ENCODE data around the gene CUL1. TPM values are rescaled to one million over a fixed set of nuclear protein-coding genes. Genes with fewer than 3 reads are reported as not detected.

CUL1 gene
- total RNA-seq, 1 experiment from 2014 or later: 72.3 TPM

- Mint-ChIP-seq H3K4me1 (peaks cover 6 to 7% of the 10 kb centered on the region in 2 experiments; a peak in 2 of 4 replicates), H3K9me3 (no peaks in the 10 kb centered on the region), H3K27me3 (ENCODE audit: low read depth) (no peaks in the 10 kb centered on the region), H3K36me3 (ENCODE audit: insufficient read depth in 1 of 3, low read depth in 3 of 3) (peaks cover 30 to 82% (median 81%) of the 10 kb centered on the region in 3 experiments; a peak in 6 of 7 replicates), H3K27ac (peak overlapping the region in 1 of 3 experiments; percentile 62; a peak in 2 of 7 replicates), H3K4me3 (no peak overlapping the region)
- H3K23me2 ChIP-seq (ENCODE audit: insufficient read length, low read depth, low read length, poor library complexity, severe bottlenecking): no peaks in the 10 kb centered on the region
- no peak overlapping the region for H4K5ac ChIP-seq (ENCODE audit: insufficient read length, low read depth, low read length)
- H2BK120ac ChIP-seq (ENCODE audit: low read depth, low read length, poor library complexity, severe bottlenecking): no peak overlapping the region
- H3K56ac ChIP-seq (ENCODE audit: insufficient read length, low read depth, low read length): no peak overlapping the region
- H3K4ac ChIP-seq (ENCODE audit: low read depth, low read length): no peak overlapping the region
- H3T11ph ChIP-seq (ENCODE audit: low read length): no peak overlapping the region
- no peak overlapping the region for H2AK5ac ChIP-seq (ENCODE audit: insufficient read length, low read length)
- H4K8ac ChIP-seq (replicated peaks; ENCODE audit: insufficient read length, low read depth, low read length): no peak overlapping the region
- H3K4me1 ChIP-seq (ENCODE audit: insufficient read depth, low read length): no peaks in the 10 kb centered on the region
- WGBS (ENCODE audit: extremely low coverage, insufficient read length, low lambda C conversion rate): no CpG with 5 or more reads among the region's 3 CpGs
- H4K20me1 ChIP-seq (ENCODE audit: control insufficient read depth, insufficient read depth, insufficient read length): no peaks in the 10 kb centered on the region
- H3K23ac ChIP-seq (ENCODE audit: insufficient read length, low read depth, low read length): no peak overlapping the region
- H3K79me1 ChIP-seq (ENCODE audit: insufficient read depth, low read depth, low read length, poor library complexity, severe bottlenecking): no peaks in the 10 kb centered on the region
- H3K79me2 ChIP-seq (ENCODE audit: insufficient read depth, low read length): no peaks in the 10 kb centered on the region
- no peak overlapping the region for H3K4me2 ChIP-seq (ENCODE audit: insufficient read depth, insufficient read length, low read length)
- H3K9ac ChIP-seq (ENCODE audit: extremely low read depth, insufficient read length, low read length): no peak overlapping the region
- H4K91ac ChIP-seq (ENCODE audit: insufficient read length, low read depth, low read length): no peak overlapping the region
- no peak for DNase-seq
- no peaks in the 10 kb centered on the region for H3K9me3 ChIP-seq (ENCODE audit: control insufficient read depth, low read depth, low read length)
- H3K27ac ChIP-seq (ENCODE audit: insufficient read length, low read depth, low read length): no peak overlapping the region
- H2AFZ ChIP-seq (ENCODE audit: low read length): no peak overlapping the region
- no peak overlapping the region for H3K14ac ChIP-seq (ENCODE audit: insufficient read depth, low read length)
- H2BK20ac ChIP-seq (ENCODE audit: low read depth, low read length, poor library complexity, severe bottlenecking): no peak overlapping the region
- no peak overlapping the region for H3K18ac ChIP-seq (ENCODE audit: insufficient read length, low read depth, low read length)
- no peak overlapping the region for H2BK5ac ChIP-seq (ENCODE audit: insufficient read length, low read length)
- no peak overlapping the region for H2BK15ac ChIP-seq (ENCODE audit: low read depth, low read length)
- no peak for TF ChIP-seq CTCF (conservative IDR thresholded peaks at IDR 0.05)
- H2BK12ac ChIP-seq (ENCODE audit: insufficient read length, low read depth, low read length): no peak overlapping the region
- H3K27me3 ChIP-seq (ENCODE audit: insufficient read depth, low read length): no peaks in the 10 kb centered on the region
Observed at GRCh38 chr7:148815612-148816011, 116.9 kb downstream of the CUL1 start.
